GM21529 (cell line): Measurements from ENCODE around the gene CYB5B.

Experiments used
- ATAC-seq: cut with Tn5 transposase; IDR thresholded peaks from one replicate; pipeline ENCODE4 v1.9.1; 2021; ENCODE audit not compliant: unreplicated experiment

CYB5B gene

DNA sequence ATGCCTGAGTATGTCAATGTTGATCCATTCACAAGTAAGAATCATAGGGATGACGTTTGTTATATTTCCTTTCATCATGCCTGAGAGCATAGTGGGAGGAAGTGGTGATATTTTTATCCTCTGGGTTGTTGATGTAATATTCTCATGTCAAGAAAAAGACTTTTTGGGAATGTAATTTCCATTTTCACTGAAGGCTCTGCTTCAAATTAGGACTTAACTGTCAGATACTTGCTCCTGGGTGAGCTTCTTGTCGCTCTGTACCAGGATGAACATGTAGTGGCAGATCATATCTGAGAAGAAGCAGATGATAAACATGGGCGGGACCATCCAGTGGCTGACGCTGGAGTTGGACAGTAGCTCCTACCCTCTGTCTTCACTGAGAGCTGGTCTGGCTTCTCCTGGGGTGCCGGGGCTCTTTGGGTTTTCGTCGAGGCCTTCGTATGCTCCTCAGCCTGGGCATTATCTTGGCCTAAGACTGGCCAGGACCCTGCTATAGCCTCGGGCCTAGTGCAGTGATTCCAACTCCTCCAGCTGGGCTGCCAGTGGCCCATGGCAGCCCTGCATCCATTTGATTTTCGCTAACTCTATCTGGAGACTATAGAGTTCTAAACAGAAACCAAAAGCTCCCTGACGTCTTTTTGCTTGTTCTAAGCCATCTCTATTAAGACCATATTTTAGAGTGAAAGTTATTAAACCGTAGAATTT lies 19.7 kb downstream of the CYB5B start:
- ATAC-seq = no peak

DNA sequence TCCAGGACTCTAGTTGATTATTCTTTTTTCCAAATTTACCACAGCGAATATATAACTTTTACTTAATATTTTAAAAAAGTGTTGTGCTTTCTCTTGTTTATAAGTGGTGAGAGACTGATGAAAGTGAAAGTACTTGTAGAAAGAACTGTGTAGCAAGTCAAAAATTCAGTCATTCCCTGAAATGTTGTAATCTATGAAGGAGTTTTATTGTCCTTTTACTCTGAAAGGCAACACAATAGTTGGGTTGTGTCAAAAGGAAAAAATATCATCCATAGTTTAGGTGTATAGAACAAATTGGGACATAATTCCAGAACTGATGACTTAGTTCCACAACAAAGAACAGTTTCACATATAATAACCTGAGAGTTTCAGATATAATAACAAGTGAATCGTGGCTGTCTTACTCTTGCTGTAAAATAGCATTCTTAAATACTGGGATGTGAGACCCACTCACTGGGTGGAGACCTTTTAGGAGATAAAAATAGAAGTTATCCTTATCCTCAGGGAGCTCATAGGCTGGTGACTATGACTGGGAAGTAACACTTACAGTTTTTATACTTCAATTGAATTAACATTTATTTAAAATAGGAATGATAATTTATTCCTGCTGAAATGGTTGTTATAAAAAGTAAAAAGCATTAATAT lies 20.6 kb downstream of the CYB5B start:
- ATAC-seq = no peak

DNA sequence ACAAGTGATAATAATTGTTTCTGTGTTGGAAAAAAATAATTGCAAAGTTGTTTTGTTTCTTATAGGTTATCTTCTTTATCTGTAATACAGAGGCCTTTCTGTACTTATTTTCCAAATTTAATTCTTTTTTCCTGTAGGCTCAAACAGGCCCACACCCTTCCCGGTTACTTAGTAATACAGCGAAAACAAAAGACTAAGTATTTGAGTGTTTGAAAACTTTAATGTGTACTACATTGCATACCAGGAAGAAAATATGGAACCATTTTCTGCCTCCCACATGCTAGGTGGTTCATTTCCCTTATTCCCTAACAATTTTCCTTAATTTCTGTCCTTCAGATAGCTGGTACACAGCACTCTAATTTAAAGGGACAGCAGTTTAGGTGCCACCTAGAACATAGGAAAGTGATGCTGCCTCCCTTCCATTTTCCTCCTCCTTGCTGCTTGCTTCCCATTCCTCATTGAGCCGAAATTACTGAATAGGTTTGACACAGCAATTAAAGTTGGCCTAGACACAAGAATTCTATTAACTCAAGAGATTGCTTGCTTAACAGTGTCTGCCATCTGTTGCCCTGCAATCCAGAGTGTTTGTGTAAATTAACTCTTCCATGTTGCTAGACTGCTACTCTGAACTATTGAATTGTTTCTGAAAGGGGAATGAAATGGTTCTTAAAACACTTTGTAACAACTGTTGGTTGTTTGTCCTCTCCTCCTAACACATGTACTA lies 24.2 kb downstream of the CYB5B start:
- ATAC-seq = no peak

DNA sequence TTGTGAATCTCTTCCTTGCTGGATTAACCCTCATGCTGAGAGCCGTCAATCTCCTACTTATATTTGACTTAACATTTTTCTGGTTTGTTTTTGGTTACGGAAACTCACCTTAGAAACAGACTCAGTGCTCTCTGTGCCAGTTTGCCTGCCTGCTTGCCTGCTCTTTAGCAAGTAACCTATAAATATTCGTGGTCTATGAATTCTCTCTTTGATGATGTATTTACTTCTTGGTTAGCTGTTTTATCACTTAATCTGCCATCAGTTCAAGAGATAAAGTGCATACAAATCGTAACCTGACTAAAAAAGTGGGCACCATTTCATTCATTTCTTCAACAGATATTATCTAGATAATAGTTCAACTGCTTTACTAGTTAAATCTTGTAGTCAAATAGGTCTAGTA lies 26.7 kb downstream of the CYB5B start:
- ATAC-seq = no peak

DNA sequence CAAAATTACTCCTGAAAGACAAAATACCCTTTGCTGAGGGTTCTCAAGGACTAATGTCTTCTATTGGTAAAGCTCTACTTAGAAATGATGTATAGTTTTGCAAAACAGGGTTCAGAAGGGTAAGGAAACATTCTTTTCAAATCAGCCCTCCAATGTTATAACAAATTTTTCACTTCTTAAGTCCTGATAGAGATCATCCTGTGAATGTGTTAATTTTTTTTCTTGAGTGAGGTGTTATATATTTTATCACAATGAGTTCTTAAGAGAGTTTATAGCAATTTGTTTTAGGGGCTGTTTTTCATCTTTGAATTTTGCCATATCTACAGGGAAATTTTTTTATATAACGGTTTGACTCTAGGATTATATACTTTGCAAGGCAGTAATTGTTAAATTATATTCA lies 29.5 kb downstream of the CYB5B start:
- no peak for ATAC-seq

DNA sequence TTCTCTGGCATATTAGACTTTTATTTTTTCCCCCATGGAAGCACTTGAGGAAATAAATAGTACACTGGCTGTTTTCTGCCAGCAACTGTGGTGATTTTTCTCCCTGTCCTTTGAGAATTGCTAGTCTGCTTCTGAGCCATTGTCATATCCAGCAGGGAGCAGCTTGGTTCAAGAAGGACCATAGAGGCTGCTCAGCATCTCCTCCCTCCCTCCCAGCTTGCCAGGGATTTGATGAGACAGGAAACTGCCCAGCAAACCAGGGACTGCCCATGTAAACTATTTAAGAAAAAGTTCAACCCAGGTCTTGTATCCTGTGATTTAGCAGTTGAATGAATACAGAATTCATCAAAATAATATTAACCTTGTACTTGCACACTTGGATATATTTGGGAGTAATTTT lies 39.5 kb downstream of the CYB5B start:
- ATAC-seq = no peak

DNA sequence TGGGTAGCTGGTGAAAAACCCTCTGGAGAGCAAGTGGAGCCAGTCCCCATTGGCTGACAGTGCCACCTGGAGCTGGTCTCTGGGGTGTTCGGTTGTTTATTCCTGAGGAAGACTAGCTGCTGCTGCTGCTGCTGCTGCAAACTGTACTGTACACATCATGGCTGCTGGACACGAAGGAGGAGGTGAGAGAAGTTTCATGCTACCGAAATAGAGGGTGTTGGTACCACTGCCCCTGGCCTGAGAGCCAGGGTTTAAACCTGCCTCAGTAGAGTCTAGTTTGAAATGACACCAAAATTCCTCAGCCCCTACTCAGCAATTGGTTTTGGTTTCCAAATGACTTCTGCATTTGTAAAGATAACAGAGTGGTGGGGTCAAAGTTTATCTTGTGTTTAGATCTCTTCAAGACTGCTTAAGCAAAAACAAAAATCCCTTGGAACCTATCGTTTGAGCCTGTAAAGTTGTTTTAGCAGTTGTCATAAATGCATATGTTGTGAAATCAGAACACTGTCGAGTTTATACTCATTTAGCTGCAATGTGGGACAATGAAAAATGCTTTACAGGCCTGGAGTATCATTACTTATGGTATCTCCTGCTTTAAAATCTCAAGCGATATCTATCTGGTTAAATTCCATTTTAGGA lies 40.8 kb downstream of the CYB5B start:
- ATAC-seq = peak; percentile 46

DNA sequence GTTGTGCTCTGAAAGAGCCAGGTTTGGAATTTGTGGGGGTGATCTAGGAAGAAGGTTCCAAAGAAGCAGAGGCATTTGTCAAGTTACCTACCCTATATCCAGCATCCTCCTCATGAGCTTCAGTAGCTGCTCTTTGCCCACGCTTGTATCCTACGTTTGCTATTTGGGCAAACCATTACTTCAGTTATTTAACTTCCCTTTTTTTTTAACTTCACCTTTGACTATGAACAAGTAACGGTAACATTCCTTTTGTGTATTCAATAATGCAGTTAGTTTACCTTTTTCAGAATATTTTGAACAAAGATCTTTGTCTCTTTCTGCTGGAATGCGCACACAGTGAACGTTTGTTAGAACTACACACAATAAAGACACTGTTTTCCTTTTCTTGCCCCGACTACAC lies 41.5 kb downstream of the CYB5B start:
- ATAC-seq = no peak

DNA sequence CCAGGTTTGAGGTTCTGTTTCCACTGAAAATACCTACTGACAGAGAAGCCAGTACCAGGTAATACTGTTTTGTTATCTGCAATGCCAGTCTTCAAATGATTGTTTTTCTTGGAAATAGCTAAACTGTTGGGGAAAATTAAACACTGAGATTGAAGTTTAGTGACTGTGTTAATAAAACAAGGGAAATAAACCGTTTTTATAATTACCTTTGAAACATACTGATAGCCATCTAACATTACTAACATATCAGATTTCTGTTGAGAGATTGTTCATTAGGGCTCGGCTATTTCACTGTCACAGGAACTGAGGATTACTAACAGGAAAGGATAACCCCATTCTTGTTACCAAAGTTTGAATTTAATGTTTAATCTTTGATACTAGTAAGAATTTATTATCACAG lies 42.1 kb downstream of the CYB5B start:
- ATAC-seq = no peak

DNA sequence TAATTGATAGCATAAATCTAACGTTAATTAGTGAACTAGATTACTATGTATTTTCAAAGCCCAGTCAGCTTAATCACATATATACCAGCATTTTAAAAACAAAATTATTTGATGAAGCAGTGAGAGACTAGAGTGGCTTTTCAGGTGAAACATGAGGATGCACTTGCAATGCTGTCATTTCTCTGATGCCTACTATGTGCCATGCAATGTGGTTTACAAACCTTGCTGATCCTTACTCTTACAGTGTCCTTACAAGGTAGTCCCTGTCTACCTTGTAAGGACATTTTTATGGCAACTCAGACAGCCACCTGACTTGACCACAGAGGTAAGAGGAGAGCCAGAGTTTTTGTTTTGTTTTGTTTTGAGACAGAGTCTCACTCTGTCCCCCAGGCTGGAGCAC lies 42.7 kb downstream of the CYB5B start:
- ATAC-seq = no peak

DNA sequence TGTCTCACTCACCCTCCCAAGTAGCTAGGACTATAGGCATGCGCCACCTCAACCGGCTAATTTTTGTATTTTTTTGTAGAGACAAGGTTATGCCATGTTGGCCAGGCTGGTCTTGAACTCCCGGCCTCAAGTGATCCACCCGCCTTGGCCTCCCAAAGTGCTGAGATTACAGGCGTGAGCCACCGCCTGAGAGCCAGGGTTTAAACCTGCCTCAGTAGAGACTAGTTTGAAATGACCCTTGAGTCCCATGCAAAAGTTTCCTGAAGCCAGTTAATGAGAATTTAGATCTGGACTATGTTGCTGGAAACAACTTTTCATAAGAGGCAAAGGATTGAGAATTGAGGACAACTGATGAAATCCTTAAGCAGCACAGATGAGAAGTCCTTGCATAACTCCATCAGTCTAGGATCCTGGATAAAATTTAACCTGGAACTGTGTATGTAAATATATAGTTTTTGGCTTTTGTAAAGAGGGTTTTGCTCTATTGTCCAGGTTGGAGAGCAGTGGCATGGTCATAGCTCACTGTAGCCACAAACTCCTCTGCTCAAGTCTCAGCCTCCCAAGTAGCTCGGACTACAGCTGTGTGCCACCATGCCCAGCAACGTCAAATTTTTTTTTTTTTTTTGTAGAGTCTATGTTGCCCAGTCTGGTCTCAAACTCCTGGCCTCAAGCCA lies 43.2 kb downstream of the CYB5B start:
- ATAC-seq = no peak

DNA sequence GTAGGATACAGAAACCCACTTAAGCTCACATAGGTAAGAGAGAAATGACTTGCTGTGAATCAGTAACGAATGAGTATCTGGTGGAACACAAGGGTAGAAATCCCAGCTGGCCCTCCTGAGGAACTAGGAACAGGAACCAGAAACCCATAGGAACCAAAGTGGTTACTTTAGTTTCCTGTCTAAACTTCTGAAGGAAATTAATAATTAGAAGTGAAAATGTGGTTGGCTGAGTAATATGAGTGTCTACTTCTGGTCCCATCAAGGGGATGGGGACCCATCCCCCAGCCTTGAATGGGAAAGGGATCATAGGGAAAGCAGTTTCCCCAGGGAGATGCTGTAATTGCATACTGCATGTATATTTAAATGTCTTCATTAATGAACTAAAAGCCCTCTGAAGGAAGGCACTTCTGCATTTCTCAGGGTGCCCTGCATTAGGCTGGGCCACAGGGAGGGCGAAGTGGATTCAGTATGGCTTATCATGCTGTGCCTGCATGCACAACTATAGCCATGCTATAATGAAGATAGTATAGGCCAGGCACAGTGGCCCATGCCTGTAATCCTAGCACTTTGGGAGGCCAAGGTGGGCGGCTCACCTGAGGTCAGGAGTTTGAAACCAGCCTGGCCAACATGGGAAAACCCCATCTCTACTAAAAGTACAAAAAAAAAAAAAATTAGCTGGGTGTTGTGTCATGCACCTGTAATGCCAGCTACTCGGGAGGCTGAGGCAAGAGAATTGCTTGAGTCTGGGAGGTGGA lies 45.6 kb downstream of the CYB5B start:
- peak; percentile 62 for ATAC-seq

DNA sequence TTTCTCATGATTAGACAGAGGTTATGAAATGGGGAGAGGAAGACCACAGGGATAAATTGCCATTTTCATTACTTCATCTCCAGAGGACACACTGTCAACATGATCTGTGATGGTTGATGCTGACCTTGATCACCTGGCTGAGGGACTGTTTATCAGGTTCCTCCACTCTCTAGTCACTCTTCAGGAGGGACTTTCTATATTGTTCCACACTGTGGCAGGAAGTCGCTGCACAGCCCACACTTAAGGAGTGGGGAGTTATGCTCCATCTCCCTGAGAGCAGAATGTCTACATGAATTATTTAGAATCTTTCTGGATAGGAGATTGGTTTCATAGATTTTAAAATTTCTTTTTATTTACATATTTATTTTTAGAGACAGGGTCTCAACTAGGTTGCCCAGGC lies 46.7 kb downstream of the CYB5B start:
- ATAC-seq = no peak

DNA sequence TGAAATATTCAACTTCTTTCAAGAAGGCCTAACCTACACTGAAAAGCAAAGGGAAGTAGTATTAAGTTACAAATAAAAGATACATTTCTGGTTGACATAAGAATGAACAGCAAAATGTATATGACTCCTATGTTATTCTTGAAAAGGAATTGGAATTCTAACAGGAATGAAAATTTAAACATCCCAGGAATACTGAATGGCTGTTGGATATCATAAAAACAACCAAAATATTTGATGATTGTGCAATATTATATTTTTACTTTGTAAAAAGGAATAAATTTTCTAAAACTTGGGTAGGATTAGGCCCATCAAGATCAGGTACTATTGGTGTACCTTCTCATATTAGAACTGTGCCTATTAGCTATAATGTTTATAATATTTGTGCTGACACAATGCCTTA lies 50.0 kb downstream of the CYB5B start:
- ATAC-seq = no peak

DNA sequence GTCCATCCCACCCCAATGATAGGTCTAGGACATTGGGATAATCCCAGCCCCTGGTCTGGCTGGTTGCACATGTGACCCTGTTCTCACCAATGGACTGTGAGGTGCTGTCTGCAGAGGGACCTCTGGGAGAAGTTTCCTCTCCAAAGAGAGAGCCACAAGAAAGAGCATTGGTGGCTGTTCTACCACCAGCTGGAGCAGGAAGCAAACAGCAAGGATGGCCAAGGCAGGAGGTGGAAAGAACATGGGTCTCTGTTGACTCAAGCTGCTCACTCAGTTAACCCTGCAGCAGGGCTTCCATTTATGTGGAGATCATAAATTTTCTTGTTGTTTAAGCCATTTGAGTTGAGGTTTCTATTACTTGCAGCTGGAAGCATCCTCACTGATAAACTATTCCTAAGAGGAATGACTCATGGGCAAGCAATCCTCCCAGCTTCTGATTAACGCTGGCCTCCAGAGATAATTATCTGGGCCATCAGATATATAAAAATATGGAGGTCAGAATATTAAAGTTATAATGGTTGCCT lies 52.6 kb downstream of the CYB5B start:
- ATAC-seq = no peak

DNA sequence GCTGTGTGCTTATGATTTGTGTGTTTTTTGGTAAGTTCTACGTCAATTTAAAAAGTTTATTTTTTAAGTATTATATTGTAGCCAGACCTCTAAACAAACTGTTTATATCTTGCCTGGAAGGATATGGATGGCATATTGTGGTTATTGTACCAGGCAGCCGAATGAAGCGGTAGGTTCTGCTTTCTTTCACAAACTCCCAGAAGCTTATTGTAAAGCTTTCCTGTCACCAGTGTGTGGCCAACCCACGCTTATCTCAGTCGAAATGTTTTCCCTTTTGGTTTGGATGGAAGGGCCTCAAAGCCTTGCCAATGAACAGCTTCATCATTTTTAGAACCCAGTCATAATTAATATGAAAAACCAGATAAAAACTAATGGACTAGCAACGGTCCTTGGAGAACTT lies 53.1 kb downstream of the CYB5B start:
- ATAC-seq = no peak

DNA sequence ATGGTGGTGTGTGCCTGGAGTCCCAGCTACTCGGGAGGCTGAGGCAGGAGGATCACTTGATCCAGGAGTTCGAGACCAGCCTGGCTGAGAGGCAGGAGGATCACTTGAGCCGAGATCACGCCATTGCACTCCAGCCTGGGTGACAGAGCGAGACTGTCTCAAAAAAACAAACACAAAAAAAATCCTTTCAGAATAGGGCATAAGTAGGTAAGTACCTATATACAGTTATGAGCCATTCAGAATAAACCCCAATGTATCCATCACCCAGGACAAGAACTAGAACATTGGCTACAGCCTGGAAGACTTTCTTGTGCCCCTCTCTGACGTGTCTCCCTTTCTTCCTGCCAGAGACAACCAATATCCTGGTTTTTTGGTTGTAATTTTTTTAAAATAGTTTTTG lies 54.3 kb downstream of the CYB5B start:
- no peak for ATAC-seq

DNA sequence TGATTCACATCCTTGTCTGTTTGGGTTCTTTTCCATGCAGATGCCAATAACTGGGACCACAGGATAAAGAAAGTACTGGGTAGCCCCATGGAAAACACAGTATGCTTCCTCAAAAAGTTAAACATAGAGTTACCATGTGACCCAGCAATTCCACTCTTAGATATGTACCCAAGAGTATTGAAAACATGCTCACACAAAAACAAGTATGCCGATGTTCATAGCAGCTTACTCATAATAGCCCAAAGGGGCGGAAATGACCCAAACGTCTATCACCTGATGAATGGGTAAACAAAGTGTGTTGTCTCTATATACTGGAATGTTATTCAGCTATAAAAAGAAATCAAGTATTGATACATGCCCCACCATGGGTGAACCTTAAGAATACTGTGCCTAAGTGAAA lies 55.4 kb downstream of the CYB5B start:
- ATAC-seq = no peak

DNA sequence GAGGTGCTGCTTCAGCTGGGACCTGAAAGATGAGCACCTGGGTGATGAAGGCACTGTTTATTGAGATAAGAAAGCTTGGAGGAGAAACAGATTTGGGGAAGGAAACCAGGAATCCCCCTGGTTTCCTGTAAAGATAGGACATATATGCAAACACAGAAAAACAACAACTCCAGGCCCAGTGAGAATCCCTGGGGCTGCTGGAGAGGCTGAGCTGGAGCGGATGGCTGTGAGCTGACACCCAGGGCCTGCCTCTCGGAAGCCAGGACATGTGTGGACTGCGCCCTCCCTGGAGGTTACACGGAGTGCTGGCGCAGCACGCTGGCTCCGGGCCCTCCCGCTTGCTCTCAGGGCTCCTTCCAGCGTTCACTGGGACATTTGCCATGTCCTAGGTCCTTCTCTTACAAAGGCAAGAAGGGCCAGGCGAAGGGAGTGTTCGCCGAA lies 57.5 kb downstream of the CYB5B start:
- no peak for ATAC-seq

DNA sequence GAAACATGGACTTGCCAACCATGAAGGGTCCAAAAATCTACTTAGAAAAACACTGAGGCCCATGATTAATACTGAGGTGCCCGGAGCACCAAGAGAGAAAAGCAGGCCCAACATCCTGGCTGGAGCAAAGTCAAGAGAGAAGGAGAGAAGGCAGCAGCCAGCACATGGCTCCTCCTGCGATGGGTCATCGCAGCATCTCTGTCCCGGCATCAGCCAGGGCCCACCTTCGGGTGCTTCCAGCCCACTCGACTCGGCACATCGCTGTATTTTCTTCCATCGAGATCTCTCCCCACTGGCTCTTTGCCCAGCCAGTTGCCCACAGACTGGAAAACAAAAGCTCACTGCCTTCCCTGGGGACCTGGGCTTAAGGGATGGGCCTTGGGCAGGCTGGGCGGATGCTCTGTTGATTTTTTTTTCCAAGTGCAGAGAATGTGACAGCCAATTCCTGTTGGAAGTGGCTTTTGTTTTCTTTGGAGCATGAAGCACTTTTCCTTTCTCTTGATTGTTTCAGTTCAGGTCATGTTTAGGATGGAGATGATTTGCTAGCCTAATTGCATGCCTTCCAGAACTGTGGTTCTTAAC lies 58.1 kb downstream of the CYB5B start:
- ATAC-seq = no peak
